GM18520 (cell line): ENCODE results near the gene ADORA2A.

Experiments used
- ATAC-seq: cut with Tn5 transposase; IDR thresholded peaks from one replicate; pipeline ENCODE4 v1.9.1; 2021; ENCODE audit not compliant: unreplicated experiment

Gene ADORA2A

GRCh38 chr22:24445481-24446259 is 18.3 kb downstream of the ADORA2A start:
- ATAC-seq, result no peak

GRCh38 chr22:24446260-24446611 is 18.8 kb downstream of the ADORA2A start:
- ATAC-seq, result no peak

GRCh38 chr22:24450610-24451009 is 23.2 kb downstream of the ADORA2A start:
- ATAC-seq, result no peak

- ATAC-seq, result no peak
These were observed 23.8 kb downstream of the ADORA2A start for GRCh38 chr22:24451162-24451561.

GRCh38 chr22:24453853-24454252 is 26.5 kb downstream of the ADORA2A start:
- ATAC-seq, result no peak

GRCh38 chr22:24455039-24455438 is 27.6 kb downstream of the ADORA2A start:
- ATAC-seq, result no peak

GRCh38 chr22:24455751-24456426 is 28.5 kb downstream of the ADORA2A start:
- ATAC-seq, result no peak

GRCh38 chr22:24457894-24458420 is 30.6 kb downstream of the ADORA2A start:
- no peak for ATAC-seq

GRCh38 chr22:24459911-24460310 is 32.5 kb downstream of the ADORA2A start:
- ATAC-seq, result no peak

GRCh38 chr22:24460418-24461089 is 33.2 kb downstream of the ADORA2A start:
- no peak for ATAC-seq

GRCh38 chr22:24463071-24463760 is 35.8 kb downstream of the ADORA2A start:
- ATAC-seq, result no peak

- ATAC-seq, result no peak
These were observed 38.2 kb downstream of the ADORA2A start for GRCh38 chr22:24465566-24465965.

- ATAC-seq, result no peak
These were observed 38.6 kb downstream of the ADORA2A start for GRCh38 chr22:24465975-24466374.

- no peak for ATAC-seq
These were observed 39.4 kb downstream of the ADORA2A start for GRCh38 chr22:24466716-24467328.

GRCh38 chr22:24467340-24467739 is 39.9 kb downstream of the ADORA2A start:
- ATAC-seq, result no peak

GRCh38 chr22:24471570-24471969 is 44.2 kb downstream of the ADORA2A start:
- ATAC-seq, result no peak

GRCh38 chr22:24473284-24473683 is 45.9 kb downstream of the ADORA2A start:
- no peak for ATAC-seq

GRCh38 chr22:24474221-24474620 is 46.8 kb downstream of the ADORA2A start:
- ATAC-seq, result no peak

GRCh38 chr22:24474649-24475255 is 47.4 kb downstream of the ADORA2A start:
- ATAC-seq, result no peak

GRCh38 chr22:24481641-24482040 is 54.2 kb downstream of the ADORA2A start:
- ATAC-seq, result no peak
